BE2C (cell line): ENCODE measurements around the gene NHP2.

Experiments used
- DNase-seq: peaks from one replicate; pipeline ENCODE4 v3.0.0-alpha.2; 2020
- H3K27me3 ChIP-seq: fragments of 250-450 bp; sonication (Bioruptor Pico); 2 replicates; pipeline ENCODE4 v1.5.1; 2020; ENCODE audit warnings: mild to moderate bottlenecking
- H3K36me3 ChIP-seq: fragments of 250-450 bp; sonication (Bioruptor Pico); 2 replicates; pipeline ENCODE4 v1.5.1; 2020; ENCODE audit warnings: mild to moderate bottlenecking
- H3K4me1 ChIP-seq: fragments of 250-450 bp; sonication (Bioruptor Pico); 2 replicates; pipeline ENCODE4 v1.5.1; 2020
- H3K4me3 ChIP-seq: 2 replicates; pipeline ENCODE4 v1.5.1; 2011; ENCODE audit warnings: low read depth, low read length
- H3K9me3 ChIP-seq: fragments of 250-450 bp; sonication (Bioruptor Pico); 2 replicates; pipeline ENCODE4 v1.5.1; 2020
- TF ChIP-seq, protein P1 (sequence below): IDR thresholded peaks from 2 replicates; pipeline ENCODE4 v1.5.1; 2012; ENCODE audit warnings: mild to moderate bottlenecking, low read depth, low read length

NHP2 gene

DNA sequence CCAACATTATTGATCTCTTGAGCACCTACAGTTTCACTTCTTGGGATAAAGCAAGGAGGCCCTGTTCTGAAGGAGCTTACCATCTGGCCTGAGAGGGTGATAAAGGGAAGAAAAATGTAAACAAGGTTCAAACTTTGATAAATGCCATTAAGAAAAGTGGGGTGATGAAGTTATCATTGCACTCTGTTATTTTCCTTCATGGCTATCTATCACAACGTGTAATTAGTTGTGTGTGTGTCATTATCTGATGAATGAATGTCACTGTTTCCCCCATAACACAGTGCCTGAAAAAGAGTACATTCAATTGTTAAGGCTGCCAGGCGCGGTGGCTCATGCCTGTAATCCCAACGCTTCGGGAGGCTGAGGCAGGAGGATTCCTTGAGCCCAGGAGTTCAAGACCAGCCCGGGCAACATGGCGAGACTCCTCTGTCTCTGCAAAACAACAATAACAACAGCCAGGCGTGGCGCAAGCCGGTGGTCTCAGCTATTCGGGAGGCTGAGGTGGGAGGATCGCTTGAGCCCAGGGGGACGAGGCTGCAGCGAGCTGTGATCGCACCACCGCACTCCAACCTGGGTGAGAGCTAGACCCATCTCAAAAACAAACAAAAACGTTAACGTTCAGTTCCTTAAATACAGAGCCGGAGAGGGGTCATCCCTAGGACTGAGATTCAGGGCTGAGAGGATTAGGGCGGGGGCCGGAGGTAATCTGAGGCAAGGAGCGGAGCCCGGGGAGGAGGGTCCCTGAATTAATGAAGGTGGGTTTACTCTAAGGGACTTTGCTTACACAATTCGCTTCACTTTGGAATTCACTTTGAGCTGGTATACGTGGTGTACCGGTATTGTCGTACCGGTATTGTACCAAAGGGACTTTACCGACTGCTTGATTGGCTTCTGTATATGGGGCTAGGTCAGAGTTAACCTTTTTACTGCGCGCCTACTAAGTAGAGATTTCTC, 917 bp downstream of the NHP2 start:
- H3K9me3 ChIP-seq: no peaks in the 10 kb centered on the region
- H3K27me3 ChIP-seq: no peaks in the 10 kb centered on the region
- H3K4me3 ChIP-seq: peak overlapping the region; percentile 95
- DNase-seq: no peak
- H3K36me3 ChIP-seq: peaks cover 46% of the 10 kb centered on the region
- TF ChIP-seq, protein P1, sequence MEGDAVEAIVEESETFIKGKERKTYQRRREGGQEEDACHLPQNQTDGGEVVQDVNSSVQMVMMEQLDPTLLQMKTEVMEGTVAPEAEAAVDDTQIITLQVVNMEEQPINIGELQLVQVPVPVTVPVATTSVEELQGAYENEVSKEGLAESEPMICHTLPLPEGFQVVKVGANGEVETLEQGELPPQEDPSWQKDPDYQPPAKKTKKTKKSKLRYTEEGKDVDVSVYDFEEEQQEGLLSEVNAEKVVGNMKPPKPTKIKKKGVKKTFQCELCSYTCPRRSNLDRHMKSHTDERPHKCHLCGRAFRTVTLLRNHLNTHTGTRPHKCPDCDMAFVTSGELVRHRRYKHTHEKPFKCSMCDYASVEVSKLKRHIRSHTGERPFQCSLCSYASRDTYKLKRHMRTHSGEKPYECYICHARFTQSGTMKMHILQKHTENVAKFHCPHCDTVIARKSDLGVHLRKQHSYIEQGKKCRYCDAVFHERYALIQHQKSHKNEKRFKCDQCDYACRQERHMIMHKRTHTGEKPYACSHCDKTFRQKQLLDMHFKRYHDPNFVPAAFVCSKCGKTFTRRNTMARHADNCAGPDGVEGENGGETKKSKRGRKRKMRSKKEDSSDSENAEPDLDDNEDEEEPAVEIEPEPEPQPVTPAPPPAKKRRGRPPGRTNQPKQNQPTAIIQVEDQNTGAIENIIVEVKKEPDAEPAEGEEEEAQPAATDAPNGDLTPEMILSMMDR: no peak
- peaks cover 3% of the 10 kb centered on the region; the same call in 1 of the 2 replicates for H3K4me1 ChIP-seq

DNA sequence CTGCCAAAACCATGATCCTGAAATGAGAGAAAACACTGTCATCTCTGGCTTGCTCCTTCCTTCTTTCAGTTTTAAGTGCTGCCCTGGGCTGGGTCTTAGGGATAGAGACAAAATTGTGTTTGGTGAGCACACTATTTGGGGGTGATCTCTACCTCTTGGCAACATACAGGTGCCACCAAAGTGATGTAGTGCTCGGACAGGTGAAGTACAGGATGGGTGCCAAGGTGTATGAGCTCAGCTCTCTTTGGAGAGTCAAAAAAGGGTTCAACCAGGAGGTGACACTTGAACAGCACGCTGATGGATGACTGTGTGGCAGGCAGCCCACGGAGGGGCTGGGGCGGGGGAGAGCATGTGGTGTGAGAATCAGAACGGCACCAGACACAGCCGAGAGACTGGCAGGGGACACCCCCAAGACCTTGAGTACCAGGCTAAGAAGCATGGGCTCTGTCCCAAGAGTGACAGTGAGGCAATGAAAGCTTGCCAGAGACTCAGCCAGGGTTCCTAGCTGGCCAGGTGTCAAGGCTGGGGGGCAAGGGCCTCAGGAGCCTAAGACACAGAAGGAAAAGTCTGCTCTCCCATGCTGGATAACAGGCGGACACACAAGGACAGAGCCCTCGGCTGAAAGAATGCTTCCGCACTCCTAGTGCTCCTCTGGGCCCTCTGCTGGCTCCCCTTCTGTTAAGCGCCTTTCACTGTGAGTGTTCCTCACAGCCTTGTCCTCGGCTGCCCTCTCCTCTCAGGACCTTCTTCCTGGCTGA, 2.5 kb downstream of the NHP2 start:
- no peak overlapping the region for H3K4me3 ChIP-seq
- H3K9me3 ChIP-seq: no peaks in the 10 kb centered on the region
- peak; percentile 29 for DNase-seq
- H3K4me1 ChIP-seq: peaks cover 3% of the 10 kb centered on the region; the same call in 1 of the 2 replicates
- H3K36me3 ChIP-seq: peaks cover 62% of the 10 kb centered on the region
- no peaks in the 10 kb centered on the region for H3K27me3 ChIP-seq
- TF ChIP-seq, protein P1: peak; percentile 39

DNA sequence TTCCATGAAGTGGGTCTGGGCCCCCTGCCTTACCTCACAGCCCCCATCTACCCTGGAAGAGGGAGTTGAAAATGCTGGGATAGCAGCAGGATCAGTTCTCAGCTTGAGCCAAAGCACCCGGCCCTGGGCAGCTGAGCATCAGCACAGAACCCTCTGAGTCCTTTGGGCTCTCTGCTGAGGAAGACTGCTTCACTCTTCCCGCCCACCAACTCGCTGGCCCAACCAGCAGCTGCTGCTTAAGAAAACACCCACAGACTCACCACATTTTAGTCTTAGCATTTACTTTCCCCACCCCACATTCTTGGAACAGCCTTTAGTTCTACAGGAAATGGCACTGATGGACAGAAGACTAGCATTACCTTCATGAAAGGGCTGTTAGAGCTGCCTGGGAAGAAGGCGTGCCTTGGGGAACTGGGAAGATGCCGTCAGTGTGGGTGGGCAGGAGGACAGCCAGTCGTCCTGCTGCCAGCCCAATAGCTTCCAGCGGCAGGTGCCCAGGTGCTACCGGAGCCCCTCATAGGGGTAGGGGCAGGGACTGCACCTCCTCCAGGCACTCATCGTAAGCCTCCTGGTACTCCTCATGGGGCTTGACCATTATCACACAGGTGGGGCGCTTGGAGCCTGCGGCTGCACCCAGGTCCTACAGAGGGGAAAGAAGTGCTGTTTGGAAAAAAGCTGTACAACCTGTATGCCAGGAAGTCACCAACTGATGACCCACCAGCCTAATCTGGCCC, 4.3 kb downstream of the NHP2 start:
- Histone ChIP-seq H3K27me3 (no peaks in the 10 kb centered on the region), H3K9me3 (no peaks in the 10 kb centered on the region)

DNA sequence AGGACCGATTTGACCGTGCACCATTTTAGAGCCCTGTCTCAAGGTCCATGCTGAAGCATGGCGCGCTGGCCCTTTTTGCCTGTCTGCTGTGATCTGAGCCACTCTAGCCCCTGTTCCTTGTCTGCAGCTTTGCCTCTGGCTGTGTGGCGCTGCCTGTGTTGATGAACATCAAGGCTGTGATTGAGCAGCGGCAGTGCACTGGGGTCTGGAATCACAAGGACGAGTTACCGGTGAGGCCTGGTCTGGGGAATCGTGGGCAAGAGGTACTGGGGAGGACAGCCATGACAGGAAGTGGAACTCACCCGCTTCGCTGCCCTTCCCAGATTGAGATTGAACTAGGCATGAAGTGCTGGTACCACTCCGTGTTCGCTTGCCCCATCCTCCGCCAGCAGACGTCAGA, 6.3 kb downstream of the NHP2 start:
- H3K36me3 ChIP-seq: peaks cover 85% of the 10 kb centered on the region
- H3K4me1 ChIP-seq: no peaks in the 10 kb centered on the region; the same call in 1 of the 2 replicates
- TF ChIP-seq, protein P1: no peak
- DNase-seq: no peak
- no peaks in the 10 kb centered on the region for H3K27me3 ChIP-seq
- H3K9me3 ChIP-seq: no peaks in the 10 kb centered on the region
- H3K4me3 ChIP-seq: no peak overlapping the region

More for the DNA sequence above, 4.3 kb downstream of the NHP2 start:
- TF ChIP-seq, protein P1: no peak
- Histone ChIP-seq H3K4me1 (no peaks in the 10 kb centered on the region; the same call in 1 of the 2 replicates), H3K4me3 (no peak overlapping the region), H3K36me3 (peaks cover 70% of the 10 kb centered on the region)
- DNase-seq: no peak

DNA sequence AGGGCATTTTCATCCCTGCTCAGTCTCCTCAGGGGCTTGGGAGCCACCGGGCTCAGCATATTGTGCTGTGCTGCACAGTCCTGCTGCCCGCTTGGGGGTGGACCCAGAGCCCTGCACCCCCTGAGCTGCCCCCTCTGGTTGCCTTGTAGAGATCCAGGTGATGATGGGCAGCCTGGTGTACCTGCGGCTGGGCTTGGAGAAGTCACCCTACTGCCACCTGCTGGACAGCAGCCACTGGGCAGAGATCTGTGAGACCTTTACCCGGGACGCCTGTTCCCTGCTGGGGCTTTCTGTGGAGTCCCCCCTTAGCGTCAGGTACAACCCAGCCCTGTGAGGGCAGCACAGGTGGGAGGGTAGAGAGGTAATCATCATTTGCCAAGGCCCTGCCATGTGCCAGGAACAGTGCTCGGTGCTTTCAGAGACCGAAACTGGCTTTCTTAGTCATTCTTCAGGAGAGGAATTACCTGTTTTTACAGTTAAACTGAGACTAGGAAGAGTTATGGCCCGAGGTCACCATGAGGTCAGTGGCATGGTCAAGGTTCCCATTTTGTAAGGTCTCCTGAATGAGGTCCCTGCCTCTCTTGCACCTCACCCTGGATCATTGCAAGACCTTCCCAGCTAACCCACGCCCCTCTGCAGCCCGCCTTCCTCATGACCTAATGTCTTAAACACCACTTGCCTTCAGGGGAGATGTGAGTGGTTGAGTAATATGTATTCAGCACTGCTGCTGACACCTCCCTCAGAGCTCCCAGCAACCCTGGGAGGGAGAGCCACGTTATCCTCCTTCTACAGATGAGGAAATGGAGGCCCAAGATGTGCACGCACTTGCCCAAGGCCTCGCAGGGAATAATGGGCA, 7.5 kb downstream of the NHP2 start:
- peaks cover 88% of the 10 kb centered on the region for H3K36me3 ChIP-seq

More for the DNA sequence above, 7.5 kb downstream of the NHP2 start:
- Histone ChIP-seq H3K27me3 (no peaks in the 10 kb centered on the region), H3K4me1 (no peaks in the 10 kb centered on the region), H3K9me3 (no peaks in the 10 kb centered on the region), H3K4me3 (no peak overlapping the region)
- TF ChIP-seq, protein P1: peak; percentile 86
- DNase-seq: peak; percentile 82
